Pancreas (tissue), 10 donors: ENCODE data around the gene HMGXB3. TPM values are rescaled to one million over a fixed set of nuclear protein-coding genes. Genes with fewer than 3 reads are reported as not detected.

Experiments
- ATAC-seq, 4 donors: fragments of 200-7000 bp; cut with Tn5 transposase; one replicate each; pipeline versions ENCODE4 v1.8.0 to v1.9.1; 2020; ENCODE audit warnings: mild to moderate bottlenecking in 4 of 4, moderate library complexity in 4 of 4
- DNase-seq, 6 donors: peaks; one replicate each; pipeline ENCODE4 v3.0.0-alpha.2; 2020
- FAIRE-seq: peaks from 2 replicates; lab custom pipeline; 2012; peaks lifted over from hg19 to GRCh38; lab: Jason Lieb, UNC
- H3K27ac ChIP-seq, 4 donors: fragments of 200-600 bp; sonication (generic); 1 replicate in 3 of 4; 2 replicates in 1 of 4; pipeline versions ENCODE4 v1.5.0 to v1.8.0; 2020
- H3K27me3 ChIP-seq, 4 donors: fragments of 200-600 bp; one replicate each; pipeline ENCODE4 v1.8.0; 2021
- H3K36me3 ChIP-seq, 3 donors: fragments of 200-600 bp; sonication (generic) in 1 of 3; one replicate each; pipeline versions ENCODE4 v1.5.0 to v1.8.0; 2020 to 2021
- H3K4me1 ChIP-seq, 3 donors: fragments of 200-600 bp; one replicate each; pipeline ENCODE4 v1.8.0; 2021
- H3K4me3 ChIP-seq, 4 donors: fragments of 200-600 bp; sonication (generic) in 2 of 4; one replicate each; pipeline versions ENCODE4 v1.5.0 to v1.8.0; 2020 to 2021
- H3K9me3 ChIP-seq, 4 donors: fragments of 200-600 bp; one replicate each; pipeline ENCODE4 v1.8.0; 2021
- WGBS, 2 donors: extraction: QIAGEN DNeasy Blood & Tissue Kit; methylation state at CpG; one replicate each; pipeline ENCODE4 v1.1.7; 2013; 5-methylcytosine and 5-hydroxymethylcytosine counted together
- intact Hi-C, 3 donors: fragments of 100-400 bp; cut with DNase I; formaldehyde crosslinking; loops; one replicate each; pipeline versions ENCODE4 v1.11.1 to v1.14.2; 2022
- polyA plus RNA-seq, 2 donors: library from polyadenylated mRNA; stranded (reverse); fragments of 200-250 nt; gene quantifications; one replicate each; pipeline ENCODE4 v1.2.3, GENCODE V29; 2013
- total RNA-seq, 6 donors: library from RNA; stranded (reverse); fragmentation: NEBNext Ultra II Directional in 4 of 6; extraction: Animal tissue kit (Norgen Biotek cat#: 25700) in 4 of 6; gene quantifications; one replicate each; pipeline versions ENCODE4 v1.2.1 to v1.2.4, GENCODE V29; 2021 to 2023
- TF ChIP-seq, protein P1 (sequence below), 4 donors: fragments of 200-600 bp; sonication (generic) in 3 of 4; IDR thresholded peaks; one replicate each; pipeline versions ENCODE4 v1.5.0 to v1.8.0; 2021; ENCODE audit warnings: antibody characterized with exemption in 4 of 4
- donor health status: healthy with polysubstance abuse.
- donor health status: DM: no; HTN: no; CAD: no; lungs with moderate emphysema.
- donor health status: DM: no; HTN: no; CAD: no.
- donor health status: control.
- donor health status: control.
- donor health status: Bipolar disorder and iron deficiency.
- donor health status: DM: yes; HTN: yes; CAD: no.
- donor health status: DM: no; HTN: no; CAD: no.
- donor health status: DM: no; HTN: no; CAD: no.
- donor health status: DM: yes; HTN: yes; CAD: no.

The HMGXB3 gene
- total and polyA plus RNA-seq, 8 donors: 8.6 to 21.4 (median 12.8) TPM

- Histone ChIP-seq H3K36me3 (peaks cover 0 to 6% (median 0%) of the 10 kb centered on the region in 3 donors), H3K4me1 (peaks cover 14 to 18% (median 16%) of the 10 kb centered on the region in 3 donors), H3K4me3 (peak overlapping the region; percentile 82 to 100 (median 95)), H3K27me3 (no peaks in the 10 kb centered on the region), H3K27ac (peak overlapping the region; percentile 82 to 93 (median 88)), H3K9me3 (no peaks in the 10 kb centered on the region)
- peak; percentile 40 to 67 (median 53) for ATAC-seq
- 0% methylated on average over 38 to 44 of the region's 44 CpGs for WGBS, 2 donors
- TF ChIP-seq, protein P1, sequence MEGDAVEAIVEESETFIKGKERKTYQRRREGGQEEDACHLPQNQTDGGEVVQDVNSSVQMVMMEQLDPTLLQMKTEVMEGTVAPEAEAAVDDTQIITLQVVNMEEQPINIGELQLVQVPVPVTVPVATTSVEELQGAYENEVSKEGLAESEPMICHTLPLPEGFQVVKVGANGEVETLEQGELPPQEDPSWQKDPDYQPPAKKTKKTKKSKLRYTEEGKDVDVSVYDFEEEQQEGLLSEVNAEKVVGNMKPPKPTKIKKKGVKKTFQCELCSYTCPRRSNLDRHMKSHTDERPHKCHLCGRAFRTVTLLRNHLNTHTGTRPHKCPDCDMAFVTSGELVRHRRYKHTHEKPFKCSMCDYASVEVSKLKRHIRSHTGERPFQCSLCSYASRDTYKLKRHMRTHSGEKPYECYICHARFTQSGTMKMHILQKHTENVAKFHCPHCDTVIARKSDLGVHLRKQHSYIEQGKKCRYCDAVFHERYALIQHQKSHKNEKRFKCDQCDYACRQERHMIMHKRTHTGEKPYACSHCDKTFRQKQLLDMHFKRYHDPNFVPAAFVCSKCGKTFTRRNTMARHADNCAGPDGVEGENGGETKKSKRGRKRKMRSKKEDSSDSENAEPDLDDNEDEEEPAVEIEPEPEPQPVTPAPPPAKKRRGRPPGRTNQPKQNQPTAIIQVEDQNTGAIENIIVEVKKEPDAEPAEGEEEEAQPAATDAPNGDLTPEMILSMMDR (IDR thresholded peaks at IDR 0.05): no peak
- intact Hi-C loops: no loop called here
- no peak for FAIRE-seq
- DNase-seq: peak; percentile 29 to 82 (median 54)
Measured at GRCh38 chr5:150000990-150001659, 586 bp downstream of the HMGXB3 start.

GRCh38 chr5:150001660-150002486 lies 1.3 kb downstream of the HMGXB3 start:
- intact Hi-C loops: no loop called here
- TF ChIP-seq, protein P1 (IDR thresholded peaks at IDR 0.05): peak; percentile 25 to 61 (median 32)
- DNase-seq (peak in 3 of 6 donors; percentile 21 to 46 (median 28)), ATAC-seq (peak; percentile 36 to 68 (median 57)), FAIRE-seq (no peak)
- Histone ChIP-seq H3K9me3 (no peaks in the 10 kb centered on the region), H3K27me3 (no peaks in the 10 kb centered on the region), H3K4me3 (peak overlapping the region; percentile 82 to 100 (median 95)), H3K27ac (peak overlapping the region in 2 of 4 donors; percentile 86 to 93), H3K4me1 (peaks cover 14 to 18% (median 16%) of the 10 kb centered on the region in 3 donors), H3K36me3 (peaks cover 0 to 12% (median 0%) of the 10 kb centered on the region in 3 donors)
- 12% methylated on average over 8 of the region's 8 CpGs for WGBS, 2 donors

DNA sequence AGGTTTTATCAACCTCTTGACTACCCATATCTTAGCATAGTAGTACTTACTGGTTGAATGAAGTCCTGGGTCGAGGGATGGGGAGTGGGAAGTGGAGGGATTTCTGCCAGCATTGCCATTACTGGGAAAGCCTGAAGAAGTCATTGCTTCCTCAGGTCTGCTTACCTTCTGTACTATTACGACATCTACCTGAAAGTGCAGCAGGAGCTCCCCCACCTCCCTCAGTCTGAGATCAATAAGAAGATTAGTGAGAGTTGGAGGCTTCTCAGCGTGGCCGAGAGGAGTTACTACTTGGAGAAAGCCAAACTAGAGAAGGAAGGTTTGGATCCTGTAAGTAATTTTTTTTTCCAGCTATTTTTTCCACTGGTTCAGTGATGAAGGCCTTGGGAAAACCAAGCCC lies 5.8 kb downstream of the HMGXB3 start:
- intact Hi-C loops: no loop called here
- no peak for FAIRE-seq
- H3K4me3 ChIP-seq: no peak overlapping the region
- TF ChIP-seq, protein P1 (IDR thresholded peaks at IDR 0.05): no peak
- H3K27ac ChIP-seq: no peak overlapping the region
- no peaks in the 10 kb centered on the region for H3K27me3 ChIP-seq
- H3K36me3 ChIP-seq: peaks cover 0 to 36% (median 4%) of the 10 kb centered on the region in 3 donors
- H3K9me3 ChIP-seq: no peaks in the 10 kb centered on the region
- peaks cover 8 to 12% (median 10%) of the 10 kb centered on the region in 3 donors for H3K4me1 ChIP-seq
- WGBS, 2 donors: 80 to 88% methylated on average over 4 of the region's 4 CpGs
- no peak for DNase-seq
- ATAC-seq: no peak

DNA sequence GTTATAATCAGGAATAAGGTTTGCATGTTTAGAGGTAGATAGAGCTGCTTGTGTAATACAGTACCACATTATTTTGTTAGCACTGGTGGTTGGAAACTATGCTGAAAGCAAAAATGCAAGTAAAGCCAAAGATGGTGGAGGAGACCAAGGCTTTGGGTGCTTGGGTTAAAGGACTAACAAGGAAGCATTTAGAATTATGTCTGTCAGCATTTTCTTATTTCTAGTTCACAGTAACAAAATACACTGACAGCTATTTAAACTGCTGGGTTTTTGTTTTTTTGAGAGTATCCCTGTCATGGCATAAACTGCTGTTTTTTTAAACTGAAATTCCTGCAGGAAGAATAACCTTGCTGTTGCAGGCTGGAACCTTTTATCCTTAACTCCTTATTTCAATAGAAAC lies 6.5 kb downstream of the HMGXB3 start:
- H3K4me3 ChIP-seq: no peak overlapping the region
- peaks cover 6 to 10% (median 9%) of the 10 kb centered on the region in 3 donors for H3K4me1 ChIP-seq
- no peaks in the 10 kb centered on the region for H3K9me3 ChIP-seq
- no peaks in the 10 kb centered on the region for H3K27me3 ChIP-seq
- intact Hi-C loops: no loop called here
- FAIRE-seq (no peak), ATAC-seq (no peak), DNase-seq (no peak)
- TF ChIP-seq, protein P1 (IDR thresholded peaks at IDR 0.05): no peak
- peaks cover under 1 to 40% (median 4%) of the 10 kb centered on the region in 3 donors for H3K36me3 ChIP-seq
- no peak overlapping the region for H3K27ac ChIP-seq
